Mesenteric fat pad (tissue), 1 donor: ENCODE measurements around the gene WDR38. TPM values are rescaled to one million over a fixed set of nuclear protein-coding genes. Genes with fewer than 3 reads are reported as not detected.

Source experiments
- DNase-seq: peaks from one replicate; pipeline ENCODE4 v3.0.0-alpha.2; 2020; ENCODE audit warnings: low spot score
- long read RNA-seq: library from polyadenylated mRNA; unstranded; transcript quantifications from one replicate; pipeline ENCODE4 v2.0.0, GENCODE V29; 2020
- total RNA-seq: library from RNA; stranded (reverse); fragmentation: NEBNext Ultra II Directional; extraction: Animal tissue kit (Norgen Biotek cat#: 25700); gene quantifications from one replicate; pipeline ENCODE4 v1.2.1, GENCODE V29; 2021
- donor health status: DM: yes; HTN: yes; CAD: no.

WDR38 gene
- total RNA-seq: not detected
- long read RNA-seq: 0 reads

DNA sequence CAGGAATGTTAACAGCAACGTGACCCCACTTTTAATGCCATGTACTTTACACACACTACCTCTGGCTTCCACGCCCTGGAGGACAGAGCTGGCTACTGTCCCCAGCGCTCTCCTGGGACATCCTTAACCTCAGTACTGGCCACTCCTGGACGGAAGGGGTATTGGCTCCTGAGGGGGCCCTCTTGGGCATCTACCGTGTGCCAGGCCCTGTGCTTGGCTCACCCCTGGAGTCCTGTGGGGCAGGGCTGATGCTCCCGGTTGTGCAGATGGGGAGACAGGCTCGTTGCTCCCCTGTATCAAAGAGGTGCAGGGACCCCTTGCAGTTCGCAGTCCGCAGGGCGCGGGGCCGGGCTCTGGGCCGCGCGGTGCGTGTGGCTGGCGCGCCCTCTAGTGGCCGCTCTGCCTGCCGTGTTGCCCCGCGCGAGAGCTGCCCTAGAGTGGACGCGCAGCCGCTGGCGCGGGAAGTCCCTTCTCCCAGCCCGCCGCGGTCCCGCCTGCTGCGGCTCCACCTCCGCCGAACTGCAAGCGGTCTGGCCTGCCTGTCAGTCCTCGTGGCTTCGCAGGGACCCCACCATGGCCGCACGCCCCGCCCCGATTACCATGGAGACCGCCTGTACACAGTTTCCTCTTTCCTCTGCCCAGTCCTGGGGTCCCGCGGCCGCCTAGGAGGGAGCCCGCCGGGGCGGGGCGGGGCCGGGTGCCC, at the start of gene WDR38:
Gene WDR38, plus strand, starts transcription at position 632 of the 703 bp plus-strand sequence. CDS start 72 bp downstream, outside the sequence.
- peak; percentile 94 for DNase-seq

DNA sequence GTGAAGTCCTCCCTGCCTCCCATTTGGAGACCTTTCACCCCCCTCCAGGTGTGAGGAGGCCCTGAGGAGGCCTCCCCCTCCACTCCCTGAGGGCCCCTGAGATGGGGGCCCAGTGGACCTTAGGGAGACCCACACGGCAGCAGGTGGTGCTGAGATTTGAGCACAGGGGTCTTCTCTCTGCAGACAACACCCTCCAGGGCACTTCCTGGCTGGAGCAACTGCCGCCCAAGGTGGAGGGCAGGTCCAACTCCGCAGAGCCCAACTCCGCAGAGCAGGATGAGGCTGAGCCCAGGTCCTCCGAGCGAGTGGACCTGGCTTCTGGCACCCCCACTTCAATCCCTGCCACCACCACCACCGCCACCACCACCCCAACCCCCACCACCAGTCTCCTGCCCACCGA, 49.3 kb upstream of the WDR38 start:
- DNase-seq: no peak

DNA sequence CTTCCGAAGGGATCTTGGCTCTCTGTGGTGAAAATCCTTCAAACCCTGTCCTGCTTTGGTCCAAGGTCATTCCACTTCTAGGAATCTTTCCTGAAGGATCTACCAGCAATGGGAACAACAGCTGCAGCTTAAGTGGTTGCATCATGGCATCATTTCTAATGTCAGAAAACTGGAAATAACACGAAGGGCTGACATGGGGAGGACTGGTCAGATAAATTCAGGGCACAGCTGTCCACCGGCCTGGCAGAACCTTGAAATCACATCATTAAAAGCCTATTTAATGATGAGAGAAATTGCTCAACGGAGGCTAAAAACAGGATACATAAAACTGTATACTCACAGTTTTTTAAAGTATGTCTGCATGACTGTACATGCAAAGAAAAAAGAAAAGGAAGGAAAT, 48.1 kb upstream of the WDR38 start:
- no peak for DNase-seq

- DNase-seq: no peak
Observed at GRCh38 chr9:124808246-124808956, 44.9 kb upstream of the WDR38 start.

DNA sequence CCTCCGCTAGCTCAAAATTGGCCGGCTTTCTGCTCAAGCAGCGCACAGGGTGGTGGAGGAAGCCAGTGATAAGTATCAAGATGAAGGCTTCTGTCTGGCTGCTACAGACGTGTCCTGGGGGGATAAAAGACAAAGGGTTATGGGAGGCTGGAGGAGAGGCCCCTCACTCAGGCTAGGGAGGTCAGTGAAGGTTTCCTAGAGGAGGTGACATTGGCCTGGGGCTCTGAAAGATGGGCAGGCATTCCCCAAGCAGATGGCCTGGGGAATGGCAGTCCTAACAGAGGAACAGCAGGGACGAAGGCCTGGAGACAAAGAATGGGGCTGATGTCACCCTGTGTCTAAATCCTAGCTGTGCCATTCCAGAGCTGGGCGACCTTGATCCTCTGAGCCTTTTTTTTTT, 44.0 kb upstream of the WDR38 start:
- no peak for DNase-seq

- no peak for DNase-seq
Observed at GRCh38 chr9:124809741-124810500, 43.3 kb upstream of the WDR38 start.

GRCh38 chr9:124810663-124811355, 42.5 kb upstream of the WDR38 start:
- DNase-seq: no peak

GRCh38 chr9:124812441-124812876, 40.8 kb upstream of the WDR38 start:
- DNase-seq: no peak

GRCh38 chr9:124813041-124813440, 40.2 kb upstream of the WDR38 start:
- DNase-seq: no peak

GRCh38 chr9:124813501-124814163, 39.6 kb upstream of the WDR38 start:
- DNase-seq: no peak

- DNase-seq: no peak
Observed at GRCh38 chr9:124814164-124814535, 39.1 kb upstream of the WDR38 start.

GRCh38 chr9:124815601-124816000, 37.7 kb upstream of the WDR38 start:
- DNase-seq: no peak

DNA sequence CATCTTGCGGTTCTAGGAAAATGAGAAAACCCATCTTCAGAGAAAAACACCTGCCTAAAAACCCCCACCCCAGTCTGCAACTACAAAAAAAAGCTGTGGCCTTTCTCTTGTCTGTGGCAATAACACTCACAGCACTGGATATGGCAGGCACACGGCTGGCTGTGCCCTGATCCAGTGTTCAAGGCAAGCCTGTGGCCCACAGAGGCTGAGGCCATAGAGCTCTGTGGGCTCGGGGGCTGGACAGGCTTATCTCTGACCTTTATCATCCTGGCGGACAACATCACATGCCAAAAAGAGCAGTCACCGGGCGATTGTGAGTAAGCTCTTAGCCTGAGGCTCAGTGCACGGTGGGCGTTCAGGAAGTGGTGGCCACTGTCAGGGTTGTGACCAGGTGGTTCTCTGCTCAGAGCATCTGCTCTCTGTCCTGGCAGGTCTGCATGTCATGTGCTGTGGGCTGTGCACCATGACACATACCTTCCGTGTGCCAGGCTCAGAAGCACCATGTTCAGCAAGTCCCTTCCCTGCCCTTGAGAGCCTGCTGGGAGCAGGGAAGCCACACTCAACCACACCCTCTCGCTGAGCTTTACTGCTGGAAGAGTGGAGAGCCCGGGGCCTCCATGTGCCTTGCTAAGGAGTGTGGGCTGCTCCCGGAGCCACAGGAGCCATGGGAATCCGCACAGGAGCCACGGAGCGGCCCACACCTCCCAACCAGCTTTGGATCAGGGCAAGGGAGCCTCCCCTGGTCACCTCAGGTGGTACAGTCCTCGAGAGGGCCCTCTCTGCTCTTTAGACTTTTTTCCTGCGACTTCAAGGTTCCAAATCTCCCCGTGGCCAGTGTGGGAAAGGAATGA, 34.6 kb upstream of the WDR38 start:
- DNase-seq: no peak

GRCh38 chr9:124820698-124821623, 32.3 kb upstream of the WDR38 start:
- no peak for DNase-seq

- DNase-seq: no peak
Observed at GRCh38 chr9:124828489-124829333, 24.5 kb upstream of the WDR38 start.

DNA sequence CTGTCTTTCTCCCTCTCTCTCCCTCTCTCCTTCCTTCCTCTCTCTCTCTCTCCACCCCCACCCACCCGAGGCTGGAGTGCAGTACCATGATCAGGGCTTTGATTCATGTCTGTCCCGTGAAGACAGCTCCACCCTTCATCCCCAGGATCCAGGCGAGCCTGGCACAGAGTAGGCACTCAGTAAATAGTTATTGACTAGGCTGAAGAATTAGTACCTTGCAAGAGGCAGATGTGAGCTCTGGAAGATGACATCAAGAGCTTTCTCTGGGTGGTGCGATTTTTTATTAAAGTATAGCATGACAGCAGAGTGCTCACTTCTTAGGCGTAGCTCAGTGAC, 24.0 kb upstream of the WDR38 start:
- no peak for DNase-seq

DNA sequence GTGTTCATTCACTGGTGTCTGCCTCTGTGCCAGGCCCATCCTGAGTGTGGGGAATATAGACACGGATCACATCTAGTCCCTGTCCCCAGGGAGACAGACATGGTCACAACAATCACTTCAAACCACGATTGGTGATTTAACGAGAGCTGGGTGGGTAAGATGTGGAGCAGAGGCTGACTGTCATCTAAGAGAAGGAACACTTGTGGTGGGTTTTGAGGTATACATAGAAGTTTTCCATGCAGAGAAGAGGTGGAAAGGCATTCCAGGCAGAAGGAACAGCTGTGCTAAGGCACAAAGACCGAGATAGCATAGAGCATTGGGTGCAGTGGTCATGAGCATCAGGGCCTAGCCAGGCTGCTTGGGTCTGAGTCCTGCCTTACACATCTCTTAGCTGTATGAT, 22.7 kb upstream of the WDR38 start:
- no peak for DNase-seq
